WI38 (cell line): ENCODE data around the gene KMT2E.

Experiments used
- H3K4me3 ChIP-seq: 2 replicates; pipeline ENCODE4 v1.5.1; 2011; ENCODE audit warnings: low read depth, mild to moderate bottlenecking, control low read depth, low read length
- TF ChIP-seq, protein P1 (sequence below): IDR thresholded peaks from 2 replicates; pipeline ENCODE4 v1.5.1; 2012; ENCODE audit warnings: low read depth, mild to moderate bottlenecking, control low read depth, low read length

KMT2E gene

DNA sequence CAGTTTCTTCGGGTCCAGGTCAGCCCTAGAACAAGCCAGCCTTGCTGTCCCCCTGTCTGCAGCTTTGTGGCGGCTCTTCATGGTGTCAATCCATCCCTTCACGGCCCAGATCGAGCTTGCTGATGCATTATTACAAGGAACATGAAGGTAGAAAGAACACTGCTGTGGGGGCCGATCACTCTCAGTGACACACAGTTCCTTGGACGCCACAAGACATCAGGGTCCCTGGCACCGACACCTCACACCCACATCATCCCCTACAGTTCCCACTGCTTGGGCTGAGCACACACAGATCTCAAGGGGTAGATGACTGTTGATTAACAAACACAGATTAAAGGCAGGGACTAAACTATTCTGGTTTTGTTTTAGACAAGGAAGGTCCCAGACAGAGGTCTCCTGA, 119.4 kb downstream of the KMT2E start:
- H3K4me3 ChIP-seq, result no peak overlapping the region
- TF ChIP-seq, protein P1, sequence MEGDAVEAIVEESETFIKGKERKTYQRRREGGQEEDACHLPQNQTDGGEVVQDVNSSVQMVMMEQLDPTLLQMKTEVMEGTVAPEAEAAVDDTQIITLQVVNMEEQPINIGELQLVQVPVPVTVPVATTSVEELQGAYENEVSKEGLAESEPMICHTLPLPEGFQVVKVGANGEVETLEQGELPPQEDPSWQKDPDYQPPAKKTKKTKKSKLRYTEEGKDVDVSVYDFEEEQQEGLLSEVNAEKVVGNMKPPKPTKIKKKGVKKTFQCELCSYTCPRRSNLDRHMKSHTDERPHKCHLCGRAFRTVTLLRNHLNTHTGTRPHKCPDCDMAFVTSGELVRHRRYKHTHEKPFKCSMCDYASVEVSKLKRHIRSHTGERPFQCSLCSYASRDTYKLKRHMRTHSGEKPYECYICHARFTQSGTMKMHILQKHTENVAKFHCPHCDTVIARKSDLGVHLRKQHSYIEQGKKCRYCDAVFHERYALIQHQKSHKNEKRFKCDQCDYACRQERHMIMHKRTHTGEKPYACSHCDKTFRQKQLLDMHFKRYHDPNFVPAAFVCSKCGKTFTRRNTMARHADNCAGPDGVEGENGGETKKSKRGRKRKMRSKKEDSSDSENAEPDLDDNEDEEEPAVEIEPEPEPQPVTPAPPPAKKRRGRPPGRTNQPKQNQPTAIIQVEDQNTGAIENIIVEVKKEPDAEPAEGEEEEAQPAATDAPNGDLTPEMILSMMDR, result no peak

DNA sequence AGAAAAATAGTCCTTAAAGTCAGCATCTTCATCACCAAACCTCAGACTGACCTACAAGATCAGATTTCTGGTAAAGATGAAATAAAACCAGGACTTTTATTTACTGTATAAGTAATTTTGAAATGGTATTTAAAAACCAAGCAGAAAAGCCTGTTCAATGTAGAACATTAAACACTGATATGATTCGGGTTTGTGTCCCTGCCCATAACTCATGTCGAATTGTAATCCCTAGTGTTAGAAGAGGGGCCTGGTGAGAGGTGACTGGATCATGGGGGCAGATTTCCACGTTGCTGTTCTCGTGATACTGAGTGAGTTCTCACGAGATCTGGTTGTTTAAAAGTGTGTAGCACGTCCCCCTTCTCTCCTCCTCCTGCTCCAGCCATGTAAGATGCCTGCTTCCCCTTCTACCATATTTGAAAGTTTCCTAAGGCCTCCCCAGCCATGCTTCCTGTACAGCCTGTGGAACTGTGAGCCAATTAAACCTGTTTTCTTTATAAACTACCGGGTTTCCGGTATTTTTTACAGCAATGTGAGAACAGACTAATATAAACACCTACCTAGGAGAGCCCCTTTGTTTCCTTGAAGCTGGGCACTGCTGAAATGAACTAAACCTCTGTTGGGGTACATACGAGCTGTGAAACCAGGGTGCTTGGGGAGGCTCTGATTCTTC, 120.1 kb downstream of the KMT2E start:
- H3K4me3 ChIP-seq, result no peak overlapping the region
- TF ChIP-seq, protein P1, result no peak

DNA sequence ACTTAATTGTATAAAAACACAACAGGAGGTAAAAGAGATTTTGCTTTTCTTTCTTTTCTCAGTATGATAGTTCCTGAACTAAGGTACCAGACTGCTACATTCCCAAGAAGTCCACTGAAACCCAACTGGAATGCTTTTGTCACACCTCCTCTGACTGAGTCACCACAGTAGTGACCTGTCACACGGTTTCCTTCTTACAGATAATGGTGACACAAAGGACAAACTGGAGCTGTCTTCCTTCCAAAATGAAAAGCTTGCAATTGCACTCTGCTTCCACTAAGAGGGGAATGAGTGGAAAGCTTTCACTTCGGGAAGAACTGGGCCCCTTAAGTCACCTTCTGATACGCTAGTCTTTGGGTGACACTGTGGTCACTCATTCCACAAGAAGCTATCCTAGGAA, 122.2 kb downstream of the KMT2E start:
- TF ChIP-seq, protein P1, result 0 out of 2 replicates have a peak, but pooled peaks have one; percentile 15
- H3K4me3 ChIP-seq, result no peak overlapping the region

DNA sequence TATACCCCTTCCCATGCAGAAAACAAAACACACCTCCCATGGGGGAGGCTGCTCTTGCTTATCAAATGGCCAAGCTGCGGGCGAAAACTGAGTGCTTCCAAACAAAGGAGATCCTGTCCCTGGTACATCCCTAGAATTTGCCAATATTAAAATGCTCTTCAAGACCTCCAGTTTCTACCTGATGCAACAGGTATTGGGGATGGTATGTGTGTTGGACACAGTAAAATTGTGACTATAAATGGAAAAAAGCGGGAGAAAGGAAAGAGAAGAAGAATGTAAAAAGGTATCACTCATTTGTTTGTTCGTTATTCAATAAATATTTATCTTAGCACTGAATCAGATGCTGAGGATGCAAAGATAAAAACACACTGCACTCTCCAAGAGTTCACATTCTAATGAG, 123.9 kb downstream of the KMT2E start:
- no peak overlapping the region for H3K4me3 ChIP-seq
- TF ChIP-seq, protein P1, result no peak

DNA sequence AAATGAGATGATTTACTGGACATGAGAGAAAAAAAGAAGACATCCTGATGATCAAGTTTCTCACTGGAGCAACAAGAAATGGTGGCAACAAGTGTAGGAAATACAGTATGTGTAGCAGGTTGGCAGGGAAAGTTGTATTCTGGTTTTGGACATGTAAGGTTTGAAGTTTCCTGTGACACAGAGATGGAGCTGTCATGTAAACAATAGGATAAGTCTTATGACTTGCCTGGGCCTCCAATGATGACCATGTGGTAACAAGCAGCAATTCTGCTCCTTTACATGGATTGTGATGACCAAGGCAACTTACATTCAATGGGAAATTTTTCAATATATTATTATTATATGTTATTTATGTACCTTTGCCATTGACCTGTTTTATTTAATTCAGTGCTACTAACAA, 125.4 kb downstream of the KMT2E start:
- H3K4me3 ChIP-seq, result no peak overlapping the region
- TF ChIP-seq, protein P1, result no peak

DNA sequence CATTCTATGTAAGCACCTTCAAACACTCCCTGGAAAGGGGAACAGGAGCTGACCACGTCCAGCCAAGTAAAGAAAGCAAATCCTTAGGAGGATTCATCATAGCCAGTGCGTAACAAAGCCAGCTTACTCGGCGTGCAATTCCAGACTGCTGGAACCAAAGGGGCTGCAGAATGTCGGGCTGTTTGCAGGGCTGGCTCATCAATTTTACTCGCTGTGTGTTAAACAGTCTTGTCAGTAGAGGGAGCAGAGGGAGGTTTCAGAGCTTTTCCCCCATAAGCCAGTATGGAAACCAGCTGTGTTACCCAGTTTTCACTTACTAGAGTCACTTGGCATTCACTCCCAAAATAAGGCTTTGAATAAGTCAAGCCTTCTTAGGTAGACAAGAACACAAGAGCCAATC, 127.1 kb downstream of the KMT2E start:
- TF ChIP-seq, protein P1, result peak; percentile 40
- H3K4me3 ChIP-seq, result no peak overlapping the region

DNA sequence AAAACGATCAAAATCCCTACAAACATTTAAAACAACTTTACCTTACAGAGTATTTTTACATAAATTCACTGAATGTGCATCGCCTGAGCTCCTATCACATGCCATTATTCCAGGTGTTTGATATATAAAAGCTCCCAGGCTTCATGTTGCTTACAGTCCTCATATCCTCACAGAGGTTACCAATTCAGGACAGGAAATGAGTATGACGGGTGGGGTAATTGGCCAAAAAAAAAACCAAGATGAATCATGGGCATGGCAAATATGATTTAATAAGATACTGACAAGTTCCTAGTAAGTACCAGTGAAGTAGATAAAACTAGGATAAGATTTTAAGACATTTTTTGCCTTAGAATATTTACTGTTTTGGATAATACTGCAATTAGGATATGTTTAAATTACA, 135.8 kb downstream of the KMT2E start:
- TF ChIP-seq, protein P1, result no peak
- H3K4me3 ChIP-seq, result no peak overlapping the region
